ENCODE results near the gene ZBTB18. TPM values are rescaled to one million over a fixed set of nuclear protein-coding genes. Genes with fewer than 3 reads are reported as not detected.

The ZBTB18 gene
- total RNA-seq, 1 donor from 2014 or later, result 16.7 TPM

DNA sequence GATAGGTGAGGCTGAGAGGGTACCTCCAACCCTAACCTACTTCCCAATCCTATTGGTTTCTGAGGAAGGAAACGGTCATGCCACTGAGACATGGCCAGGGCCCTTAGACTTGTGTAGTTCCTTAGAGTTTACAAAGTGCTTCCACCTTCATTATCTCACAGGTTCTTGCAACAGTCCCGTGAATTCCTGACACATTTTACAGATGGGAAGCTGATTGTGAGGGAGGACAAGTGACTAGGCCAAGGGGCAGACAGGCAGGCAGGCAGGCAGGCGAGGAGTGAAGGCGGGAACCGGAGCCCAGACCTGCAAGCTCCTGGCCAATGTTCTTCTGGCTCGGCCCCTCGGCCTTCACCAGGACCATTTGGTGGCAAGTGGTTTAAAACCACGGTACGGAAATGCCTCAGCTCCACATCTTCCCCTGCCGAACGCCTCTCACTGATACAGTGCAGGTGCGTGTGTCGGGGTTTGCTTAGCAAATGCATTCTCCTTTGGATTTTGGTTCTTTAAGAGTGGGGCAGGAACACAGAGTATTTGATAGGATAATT is 45.1 kb downstream of the ZBTB18 start:
- peaks cover 27% of the 10 kb centered on the region for H3K27me3 Mint-ChIP-seq
- no peaks in the 10 kb centered on the region for H3K36me3 Mint-ChIP-seq
- no peak overlapping the region for H3K27ac Mint-ChIP-seq
- no peaks in the 10 kb centered on the region for H3K9me3 Mint-ChIP-seq
- H3K4me1 Mint-ChIP-seq (ENCODE audit: unreplicated experiment), result peaks cover 25% of the 10 kb centered on the region
- TF ChIP-seq, protein P1, sequence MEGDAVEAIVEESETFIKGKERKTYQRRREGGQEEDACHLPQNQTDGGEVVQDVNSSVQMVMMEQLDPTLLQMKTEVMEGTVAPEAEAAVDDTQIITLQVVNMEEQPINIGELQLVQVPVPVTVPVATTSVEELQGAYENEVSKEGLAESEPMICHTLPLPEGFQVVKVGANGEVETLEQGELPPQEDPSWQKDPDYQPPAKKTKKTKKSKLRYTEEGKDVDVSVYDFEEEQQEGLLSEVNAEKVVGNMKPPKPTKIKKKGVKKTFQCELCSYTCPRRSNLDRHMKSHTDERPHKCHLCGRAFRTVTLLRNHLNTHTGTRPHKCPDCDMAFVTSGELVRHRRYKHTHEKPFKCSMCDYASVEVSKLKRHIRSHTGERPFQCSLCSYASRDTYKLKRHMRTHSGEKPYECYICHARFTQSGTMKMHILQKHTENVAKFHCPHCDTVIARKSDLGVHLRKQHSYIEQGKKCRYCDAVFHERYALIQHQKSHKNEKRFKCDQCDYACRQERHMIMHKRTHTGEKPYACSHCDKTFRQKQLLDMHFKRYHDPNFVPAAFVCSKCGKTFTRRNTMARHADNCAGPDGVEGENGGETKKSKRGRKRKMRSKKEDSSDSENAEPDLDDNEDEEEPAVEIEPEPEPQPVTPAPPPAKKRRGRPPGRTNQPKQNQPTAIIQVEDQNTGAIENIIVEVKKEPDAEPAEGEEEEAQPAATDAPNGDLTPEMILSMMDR (conservative IDR thresholded peaks at IDR 0.05), result no peak
- no peak for DNase-seq (ENCODE audit: extremely low spot score, unreplicated experiment)
- H3K4me3 Mint-ChIP-seq, result no peak overlapping the region

DNA sequence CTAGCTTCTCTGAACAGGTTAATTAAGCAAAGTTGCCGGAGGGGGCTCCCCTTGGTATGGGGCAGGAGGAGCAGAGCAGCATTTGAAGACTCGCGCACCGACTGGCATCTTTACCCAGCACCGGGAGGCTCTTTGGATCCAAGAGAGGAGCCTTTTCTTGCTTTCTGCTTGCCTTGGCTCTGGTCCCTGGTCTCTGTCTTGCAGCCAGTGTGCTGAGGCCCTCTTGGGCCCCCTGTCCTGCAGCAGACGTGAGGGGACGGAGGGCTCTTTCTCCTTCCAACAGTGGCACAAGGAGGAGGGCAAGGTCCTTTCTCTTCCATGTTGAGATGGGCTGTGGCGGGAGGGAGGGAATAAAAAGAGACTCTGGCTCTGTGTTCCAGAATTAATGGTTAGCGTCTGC is 45.6 kb downstream of the ZBTB18 start:
- H3K27me3 Mint-ChIP-seq, result peaks cover 30% of the 10 kb centered on the region
- no peak overlapping the region for H3K4me3 Mint-ChIP-seq
- H3K9me3 Mint-ChIP-seq, result no peaks in the 10 kb centered on the region
- peaks cover 30% of the 10 kb centered on the region for H3K4me1 Mint-ChIP-seq (ENCODE audit: unreplicated experiment)
- DNase-seq (ENCODE audit: extremely low spot score, unreplicated experiment), result no peak
- H3K27ac Mint-ChIP-seq, result no peak overlapping the region
- H3K36me3 Mint-ChIP-seq, result no peaks in the 10 kb centered on the region
- TF ChIP-seq, protein P1 (conservative IDR thresholded peaks at IDR 0.05), result no peak

DNA sequence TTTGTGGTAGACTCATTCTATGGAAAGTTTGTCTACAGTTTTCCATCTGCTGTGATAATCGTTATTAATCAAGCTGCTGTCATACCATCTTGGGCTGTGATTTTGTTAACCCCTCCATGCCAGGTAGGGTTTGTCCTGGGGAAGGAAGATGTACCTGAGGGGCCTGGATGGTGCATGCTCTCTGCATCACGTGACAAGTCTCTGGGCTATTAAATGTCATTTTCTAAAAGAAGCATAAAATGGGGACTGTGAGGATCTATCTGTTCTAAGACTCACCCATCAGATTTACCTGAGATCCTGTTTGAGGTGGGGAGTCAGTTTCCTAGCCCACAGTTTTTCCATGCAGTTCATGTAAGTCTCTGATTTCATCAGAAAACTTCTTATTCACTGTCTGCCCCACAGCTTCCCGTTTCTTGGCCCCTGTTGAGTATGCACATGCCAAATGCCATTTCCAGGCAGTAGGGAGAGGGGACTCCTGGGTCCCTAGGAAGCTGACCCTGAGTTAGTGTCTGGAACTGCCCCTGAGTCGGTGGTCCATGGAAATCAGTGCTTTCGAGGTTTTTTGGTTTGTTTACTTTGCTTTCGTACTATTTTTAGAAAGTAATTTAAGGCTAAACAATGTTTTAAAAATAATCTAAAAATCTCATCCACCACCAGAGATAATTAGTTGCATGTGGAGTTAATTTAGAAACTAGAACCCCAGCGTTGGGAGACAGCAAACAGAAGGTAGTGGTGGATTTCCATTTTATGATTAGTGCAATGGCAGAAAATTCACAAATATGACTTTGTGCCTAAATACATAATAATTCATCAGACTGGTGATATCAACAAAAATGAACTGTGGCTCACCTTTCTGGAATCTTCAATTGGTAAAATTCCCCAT is 46.7 kb downstream of the ZBTB18 start:
- Mint-ChIP-seq H3K9me3 (no peaks in the 10 kb centered on the region), H3K4me1 (ENCODE audit: unreplicated experiment) (peaks cover 27% of the 10 kb centered on the region), H3K27me3 (peaks cover 28% of the 10 kb centered on the region), H3K4me3 (no peak overlapping the region), H3K36me3 (no peaks in the 10 kb centered on the region), H3K27ac (no peak overlapping the region)
- TF ChIP-seq, protein P1 (conservative IDR thresholded peaks at IDR 0.05), result no peak
- DNase-seq (ENCODE audit: extremely low spot score, unreplicated experiment), result no peak

DNA sequence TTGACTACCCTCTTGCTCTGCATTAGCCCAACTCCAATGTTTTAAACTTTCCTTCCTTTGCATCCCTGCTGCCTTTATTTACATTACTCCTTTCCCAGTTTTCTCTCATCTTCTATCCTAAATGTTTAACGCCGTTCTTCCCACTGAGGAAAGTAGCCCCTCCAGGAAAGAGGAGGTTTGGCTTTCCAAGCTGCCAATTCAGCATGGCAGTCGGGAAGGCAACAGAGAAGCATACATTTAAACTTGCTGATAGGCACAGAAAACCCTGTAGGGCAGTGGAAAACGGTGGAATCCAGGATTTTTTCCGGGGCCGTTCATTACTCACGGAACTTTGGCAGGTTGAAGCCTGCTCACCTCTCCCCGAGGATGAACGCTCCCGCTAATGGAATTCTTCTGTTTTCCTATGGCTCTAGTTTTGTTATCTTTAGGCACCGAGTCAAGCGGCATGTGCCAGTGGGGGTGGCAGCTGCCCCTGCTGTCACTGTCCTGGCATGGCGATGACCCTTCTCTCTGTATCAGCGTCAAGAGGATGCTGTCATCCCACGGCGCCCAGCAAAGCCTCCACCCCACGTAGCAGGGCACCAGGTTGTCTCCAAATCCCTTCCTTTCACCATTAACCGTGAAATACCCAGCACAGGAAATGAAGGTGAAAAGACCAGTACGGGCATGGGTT is 48.3 kb downstream of the ZBTB18 start:
- peaks cover 27% of the 10 kb centered on the region for H3K27me3 Mint-ChIP-seq
- TF ChIP-seq, protein P1 (conservative IDR thresholded peaks at IDR 0.05), result no peak
- H3K4me1 Mint-ChIP-seq (ENCODE audit: unreplicated experiment), result peaks cover 26% of the 10 kb centered on the region
- H3K9me3 Mint-ChIP-seq, result no peaks in the 10 kb centered on the region
- no peak overlapping the region for H3K4me3 Mint-ChIP-seq
- no peak overlapping the region for H3K27ac Mint-ChIP-seq
- no peak for DNase-seq (ENCODE audit: extremely low spot score, unreplicated experiment)
- no peaks in the 10 kb centered on the region for H3K36me3 Mint-ChIP-seq

GRCh38 chr1:244100276-244100675 is 49.2 kb downstream of the ZBTB18 start:
- Mint-ChIP-seq H3K4me1 (ENCODE audit: unreplicated experiment) (peaks cover 31% of the 10 kb centered on the region), H3K9me3 (no peaks in the 10 kb centered on the region), H3K27me3 (peaks cover 30% of the 10 kb centered on the region), H3K4me3 (no peak overlapping the region), H3K36me3 (no peaks in the 10 kb centered on the region), H3K27ac (no peak overlapping the region)
- no peak for DNase-seq (ENCODE audit: extremely low spot score, unreplicated experiment)
- TF ChIP-seq, protein P1 (conservative IDR thresholded peaks at IDR 0.05), result no peak

Data from type B pancreatic cell (in vitro differentiated cells).